Measurements from ENCODE around the gene HCFC1. TPM values are rescaled to one million over a fixed set of nuclear protein-coding genes. Genes with fewer than 3 reads are reported as not detected.
A peak's percentile ranks its signal among the peaks of the same experiment; 100 is the strongest.

Gene HCFC1
- total and polyA plus RNA-seq, 2 of the 8 experiments (the other 6 are each of a cell fraction or from before 2014, with no cell fraction given) = 24.9 to 117 TPM

GRCh38 chrX:153926858-153927671 is 44.6 kb downstream of the HCFC1 start:
- Histone ChIP-seq H3K18ac (ENCODE audit: extremely low read depth, low read length) (peak overlapping the region; percentile 83; the same call in 1 of the 2 replicates), H4K5ac (ENCODE audit: insufficient read length, low read depth, low read length) (no peak overlapping the region), H2BK120ac (replicated peaks; ENCODE audit: low read depth, low read length) (peak overlapping the region; percentile 64), H3K4me3 (ENCODE audit: extremely low read depth in 1 of 4, insufficient read depth in 2 of 4, low read depth in 3 of 4, low read length in 4 of 4) (peak overlapping the region; percentile 55 to 77 (median 62)), H3K14ac (ENCODE audit: insufficient read length) (no peak overlapping the region), H3K56ac (replicated peaks; ENCODE audit: insufficient read length, low read depth, low read length) (no peak overlapping the region), H2BK15ac (ENCODE audit: low read length) (no peak overlapping the region), H3K36me3 (ENCODE audit: control insufficient read depth in 2 of 4, insufficient read depth in 4 of 4, low read length in 3 of 4) (peaks cover 0 to 10% (median 4%) of the 10 kb centered on the region in 4 experiments; a peak in 2 of 8 replicates), H2AK5ac (ENCODE audit: low read depth, low read length) (peak overlapping the region; percentile 93), H3K23me2 (ENCODE audit: low read depth, low read length) (peaks cover 15% of the 10 kb centered on the region; the same call in 1 of the 2 replicates), H3K27ac (ENCODE audit: low read depth, low read length) (peak overlapping the region; percentile 79), H4K91ac (replicated peaks; ENCODE audit: insufficient read length, low read length) (peak overlapping the region; percentile 73), H3K4me1 (replicated peaks in 1 of 4; ENCODE audit: control insufficient read depth in 3 of 4, insufficient read depth in 4 of 4, low read length in 3 of 4) (peaks cover 3 to 18% (median 12%) of the 10 kb centered on the region in 4 experiments), H3K9ac (replicated peaks in 1 of 4; ENCODE audit: extremely low read depth in 1 of 4, low read depth in 3 of 4, low read length in 3 of 4) (peak overlapping the region in 3 of 4 experiments; percentile 34 to 78 (median 66); a peak in 6 of 7 replicates), H2BK12ac (ENCODE audit: low read depth, low read length) (peak overlapping the region; percentile 68; the same call in 1 of the 2 replicates), H3K4ac (replicated peaks; ENCODE audit: insufficient read length, low read depth, low read length) (peak overlapping the region; percentile 69), H2BK5ac (ENCODE audit: low read depth, low read length) (peak overlapping the region; percentile 66; the same call in 1 of the 2 replicates), H3K23ac (ENCODE audit: insufficient read length) (no peak overlapping the region), H4K20me1 (replicated peaks in 1 of 2; ENCODE audit: control insufficient read depth in 1 of 2, insufficient read depth in 2 of 2, low read length in 2 of 2) (peaks cover 0 to 2% of the 10 kb centered on the region in 2 experiments), H2BK20ac (ENCODE audit: low read length) (no peak overlapping the region), H3K27me3 (replicated peaks in 1 of 4; ENCODE audit: control insufficient read depth in 3 of 4, extremely low read depth in 1 of 4, insufficient read depth in 3 of 4, low read length in 3 of 4) (no peaks in the 10 kb centered on the region), H3K9me3 (ENCODE audit: insufficient read depth in 2 of 2, low read depth in 1 of 2, low read length in 1 of 2) (no peaks in the 10 kb centered on the region), H2AFZ (ENCODE audit: low read length) (no peak overlapping the region), H3K79me2 (ENCODE audit: control insufficient read depth in 1 of 2, insufficient read depth in 2 of 2, low read length in 2 of 2) (peaks cover 0 to 3% of the 10 kb centered on the region in 2 experiments; a peak in 1 of 4 replicates), H3K79me1 (ENCODE audit: low read depth, low read length) (no peaks in the 10 kb centered on the region; the same call in 1 of the 2 replicates), H3K4me2 (ENCODE audit: insufficient read depth in 1 of 2, low read depth in 2 of 2, low read length in 2 of 2) (peak overlapping the region; percentile 88 to 94), H4K8ac (ENCODE audit: extremely low read depth, insufficient read depth, low read length) (no peak overlapping the region; the same call in 1 of the 2 replicates)
- DNase-seq (ENCODE audit: low read depth in 1 of 2, low spot score in 2 of 2) = no peak
- 23% methylated on average over 15 of the region's 31 CpGs; no CpG with 5 or more reads in 1 of the 2 experiments for WGBS, 2 experiments (ENCODE audit: extremely low coverage in 1 of 2, insufficient coverage in 1 of 2, insufficient read length in 1 of 2, insufficient replicate concordance in 2 of 2, low coverage in 1 of 2, low lambda C conversion rate in 2 of 2, missing lambda C conversion rate in 1 of 2)
- FAIRE-seq = no peak
- ChIA-PET POLR2A (ENCODE audit: partially characterized antibody) (interaction anchor here (0.7 to 14.9 kb wide), 11 partner anchors 13 to 161 kb away, joined by 3 to 231 read pairs (median 7); partner anchors contain the start of genes HCFC1, L1CAM, NAA10 and RENBP), CTCF (ENCODE audit: partially characterized antibody) (interaction anchor here (0.6 to 19.6 kb wide), 9 partner anchors 10 to 99 kb away, joined by 3 to 272 read pairs (median 4); partner anchors contain the start of gene RENBP)
- TF ChIP-seq POU5F1 (IDR thresholded peaks at IDR 0.05; ENCODE audit: low read depth, low read length) = no peak
- no peak for TF ChIP-seq MAX (IDR thresholded peaks at IDR 0.05)
- no peak for TF ChIP-seq SIX5 (IDR thresholded peaks at IDR 0.05; ENCODE audit: low read depth, low read length)
- no peak for TF ChIP-seq FOSL1 (IDR thresholded peaks at IDR 0.05; ENCODE audit: insufficient read depth, low read depth, low read length)
- TF ChIP-seq JUN (IDR thresholded peaks at IDR 0.05; ENCODE audit: low read depth, low read length) = no peak
- no peak; a peak in 1 of 4 replicates for TF ChIP-seq SIN3A (conservative IDR thresholded peaks at IDR 0.05 in 1 of 2, IDR thresholded peaks at IDR 0.05 in 1 of 2; ENCODE audit: low read depth in 1 of 2, low read length in 2 of 2)
- no peak for TF ChIP-seq ATF3 (IDR thresholded peaks at IDR 0.05; ENCODE audit: insufficient read depth, low read depth, low read length)
- no peak for TF ChIP-seq PHF8 (conservative IDR thresholded peaks at IDR 0.05; ENCODE audit: low read depth, low read length)
- no peak for TF ChIP-seq CREB1 (IDR thresholded peaks at IDR 0.05)
- no peak for TF ChIP-seq NRF1 (IDR thresholded peaks at IDR 0.05; ENCODE audit: low read depth, low read length)
